Caco-2 (cell line): Measurements from ENCODE around the gene RBBP4. TPM values are rescaled to one million over a fixed set of nuclear protein-coding genes. Genes with fewer than 3 reads are reported as not detected.

ENCODE experiments used
- BruUV-seq: library from RNA; stranded (reverse); fragments of 400-500 nt; replicated peaks from 2 replicates; lab custom pipeline; 2021; lab: Mats Ljungman, UMichigan
- CTCF ChIA-PET: fragments of 300-600 bp; sonication (Branson Sonifier 250); formaldehyde crosslinking; loops from one replicate; lab custom pipeline; 2022; ENCODE audit warnings: antibody characterized with exemption; lab: Charles Lee
- POLR2A ChIA-PET: fragments of 300-600 bp; sonication (Branson Sonifier 250); formaldehyde crosslinking; loops from one replicate; lab custom pipeline; 2022; ENCODE audit warnings: antibody characterized with exemption; lab: Charles Lee
- DNase-seq, 2 experiments: peaks; one replicate each; pipeline versions ENCODE4 v3.0.0 to v3.0.0-alpha.2; 2020 to 2022
- H3K27me3 ChIP-seq: replicated peaks from 2 replicates; pipeline ENCODE4 v1.6.0; 2011; ENCODE audit warnings: low read length; ENCODE audit not compliant: control insufficient read depth, insufficient read depth
- H3K36me3 ChIP-seq: 2 replicates; pipeline ENCODE4 v1.5.1; 2011; ENCODE audit warnings: low read length; ENCODE audit not compliant: control insufficient read depth, insufficient read depth
- H3K4me1 ChIP-seq: fragments of 250-450 bp; sonication (Bioruptor Pico); 2 replicates; pipeline ENCODE4 v1.5.1; 2020; ENCODE audit warnings: mild to moderate bottlenecking
- H3K4me3 ChIP-seq: 2 replicates; pipeline ENCODE4 v1.5.1; 2011; ENCODE audit warnings: low read depth, mild to moderate bottlenecking, control low read depth, low read length
- H3K9me3 ChIP-seq: fragments of 250-450 bp; sonication (Bioruptor Pico); 2 replicates; pipeline ENCODE4 v1.5.1; 2020; ENCODE audit warnings: mild to moderate bottlenecking, moderate library complexity
- H3K27ac Mint-ChIP-seq: one replicate; pipeline ENCODE4 v1.8.0; 2022; ENCODE audit warnings: mixed read lengths; ENCODE audit not compliant: unreplicated experiment
- H3K27me3 Mint-ChIP-seq: one replicate; pipeline ENCODE4 v1.8.0; 2022; ENCODE audit warnings: mixed read lengths; ENCODE audit not compliant: insufficient read depth, unreplicated experiment
- H3K36me3 Mint-ChIP-seq: one replicate; pipeline ENCODE4 v1.8.0; 2022; ENCODE audit warnings: mild to moderate bottlenecking, mixed read lengths; ENCODE audit not compliant: insufficient read depth, unreplicated experiment
- H3K4me1 Mint-ChIP-seq: one replicate; pipeline ENCODE4 v1.8.0; 2022; ENCODE audit warnings: low read depth, mixed read lengths; ENCODE audit not compliant: unreplicated experiment
- H3K4me3 Mint-ChIP-seq: one replicate; pipeline ENCODE4 v1.8.0; 2022; ENCODE audit warnings: mild to moderate bottlenecking, moderate library complexity, mixed read lengths; ENCODE audit not compliant: unreplicated experiment
- H3K9me3 Mint-ChIP-seq: one replicate; pipeline ENCODE4 v1.8.0; 2022; ENCODE audit warnings: mixed read lengths; ENCODE audit not compliant: unreplicated experiment
- CTCF ChIP-seq, 2 experiments: fragments of 200-600 bp in 1 of 2; IDR thresholded peaks; 1 replicate in 1 of 2; 2 replicates in 1 of 2; pipeline versions ENCODE4 v1.5.1 to v1.8.0; 2011 to 2022; ENCODE audit warnings: antibody characterized with exemption in 1 of 2, control low read depth in 1 of 2, inconsistent platforms in 1 of 2, low read depth in 1 of 2, low read length in 1 of 2, mild to moderate bottlenecking in 1 of 2, moderate library complexity in 1 of 2; ENCODE audit not compliant: insufficient read depth in 1 of 2, severe bottlenecking in 1 of 2, unreplicated experiment in 1 of 2
- intact Hi-C: fragments of 100-400 bp; cut with micrococcal nuclease; formaldehyde crosslinking; loops from one replicate; pipeline ENCODE4 v1.10.0; 2022; ENCODE audit not compliant: unreplicated experiment
- total RNA-seq: library from RNA; stranded (reverse); gene quantifications from 2 replicates; pipeline ENCODE4 v1.2.3, GENCODE V29; 2022

Gene RBBP4
- total RNA-seq, 1 experiment from 2014 or later, result 179 TPM

GRCh38 chr1:32713081-32713480, 62.1 kb downstream of the RBBP4 start:
- Histone ChIP-seq H3K9me3 (no peaks in the 10 kb centered on the region), H3K4me1 (peaks cover 18% of the 10 kb centered on the region), H3K36me3 (no peaks in the 10 kb centered on the region), H3K4me3 (no peak overlapping the region), H3K27me3 (no peaks in the 10 kb centered on the region)
- intact Hi-C loops, result no loop called here
- ChIA-PET CTCF (interaction anchor here (0.7 to 3.1 kb wide), 8 partner anchors 24 to 193 kb away, joined by 3 to 79 read pairs (median 8); no protein-coding TSS in a partner anchor), POLR2A (interaction anchor here (0.6 kb wide), 1 partner anchor 21 kb away, joined by 4 read pairs; no protein-coding TSS in a partner anchor)
- peaks cover 8% of the 10 kb centered on the region for H3K4me1 Mint-ChIP-seq
- H3K36me3 Mint-ChIP-seq, result no peaks in the 10 kb centered on the region
- peak overlapping the region; percentile 70 for H3K27ac Mint-ChIP-seq
- no TSS peak for BruUV-seq
- DNase-seq, result no peak
- H3K27me3 Mint-ChIP-seq, result no peaks in the 10 kb centered on the region
- no peak for TF ChIP-seq CTCF (IDR thresholded peaks at IDR 0.05; ENCODE audit: insufficient read depth in 1 of 2, low read depth in 1 of 2, low read length in 1 of 2, severe bottlenecking in 1 of 2, unreplicated experiment in 1 of 2)
- H3K9me3 Mint-ChIP-seq, result no peaks in the 10 kb centered on the region
- peak overlapping the region; percentile 46 for H3K4me3 Mint-ChIP-seq

DNA sequence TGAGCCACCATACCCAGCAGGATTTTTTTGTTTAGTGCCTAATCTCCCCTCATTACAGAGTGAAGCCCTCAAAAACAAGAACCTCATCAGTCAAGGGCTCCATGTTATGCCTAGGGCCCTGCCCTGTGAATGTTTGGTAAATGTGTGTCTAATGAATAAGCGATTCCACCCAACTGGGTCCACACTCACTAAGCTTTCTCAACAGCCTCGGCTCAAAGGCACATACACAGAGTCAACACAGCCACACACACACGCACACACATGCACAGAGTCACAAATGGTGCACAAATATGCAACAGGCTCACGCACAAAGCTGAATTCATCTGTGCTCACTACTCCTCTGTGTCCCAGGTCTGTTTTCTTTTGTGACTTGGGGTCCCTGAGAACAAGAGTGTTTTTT, 63.3 kb downstream of the RBBP4 start:
- CTCF ChIA-PET, result interaction anchor here (0.6 kb wide), 1 partner anchor 22 kb away, joined by 6 read pairs; no protein-coding TSS in a partner anchor
- DNase-seq, result peak; percentile 19 to 51
- no peaks in the 10 kb centered on the region for H3K36me3 Mint-ChIP-seq
- Histone ChIP-seq H3K9me3 (no peaks in the 10 kb centered on the region), H3K4me1 (peaks cover 18% of the 10 kb centered on the region), H3K36me3 (no peaks in the 10 kb centered on the region), H3K27me3 (no peaks in the 10 kb centered on the region), H3K4me3 (no peak overlapping the region)
- no peak overlapping the region for H3K27ac Mint-ChIP-seq
- POLR2A ChIA-PET, result no interaction called here
- no peaks in the 10 kb centered on the region for H3K9me3 Mint-ChIP-seq
- H3K4me1 Mint-ChIP-seq, result peaks cover 8% of the 10 kb centered on the region
- H3K4me3 Mint-ChIP-seq, result no peak overlapping the region
- no TSS peak for BruUV-seq
- H3K27me3 Mint-ChIP-seq, result no peaks in the 10 kb centered on the region
- intact Hi-C loops, result no loop called here
- TF ChIP-seq CTCF (IDR thresholded peaks at IDR 0.05; ENCODE audit: insufficient read depth in 1 of 2, low read depth in 1 of 2, low read length in 1 of 2, severe bottlenecking in 1 of 2, unreplicated experiment in 1 of 2), result no peak

DNA sequence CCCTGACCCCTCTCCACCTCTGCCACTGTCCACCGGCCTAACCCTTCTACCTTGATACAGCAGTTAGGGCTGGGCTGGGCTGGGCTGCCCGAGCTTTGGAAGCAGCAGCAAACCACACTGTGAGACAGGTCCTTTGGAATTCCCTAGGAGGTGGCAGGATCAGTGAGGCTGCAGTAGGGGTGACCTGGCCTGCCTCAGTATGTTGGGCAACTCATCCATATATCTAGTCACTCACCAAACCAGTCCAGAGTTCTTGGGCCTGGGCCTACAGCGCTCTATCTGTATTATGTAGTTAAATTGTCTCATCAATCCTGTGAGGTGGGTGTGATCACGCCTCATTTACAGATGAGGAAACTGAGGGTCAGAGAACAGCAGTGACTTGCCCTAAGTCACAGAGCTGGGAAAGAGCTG, 64.9 kb downstream of the RBBP4 start:
- CTCF ChIA-PET, result no interaction called here
- intact Hi-C loops, result loop anchor here (1.0 to 2.0 kb wide), 2 partner anchors 21 to 44 kb away; no protein-coding TSS in a partner anchor
- Histone ChIP-seq H3K27me3 (no peaks in the 10 kb centered on the region), H3K4me1 (peaks cover 18% of the 10 kb centered on the region), H3K4me3 (no peak overlapping the region), H3K9me3 (no peaks in the 10 kb centered on the region), H3K36me3 (no peaks in the 10 kb centered on the region)
- BruUV-seq, result no TSS peak
- Mint-ChIP-seq H3K4me3 (no peak overlapping the region), H3K27ac (peak overlapping the region; percentile 84), H3K4me1 (peaks cover 8% of the 10 kb centered on the region), H3K9me3 (no peaks in the 10 kb centered on the region), H3K36me3 (no peaks in the 10 kb centered on the region), H3K27me3 (no peaks in the 10 kb centered on the region)
- no peak for DNase-seq
- no peak for TF ChIP-seq CTCF (IDR thresholded peaks at IDR 0.05; ENCODE audit: insufficient read depth in 1 of 2, low read depth in 1 of 2, low read length in 1 of 2, severe bottlenecking in 1 of 2, unreplicated experiment in 1 of 2)
- POLR2A ChIA-PET, result interaction anchor here (0.8 kb wide), 1 partner anchor 13 kb away, joined by 3 read pairs; no protein-coding TSS in a partner anchor
